H1 (cell line): Measurements from ENCODE around the gene OR6K2. TPM values are rescaled to one million over a fixed set of nuclear protein-coding genes. Genes with fewer than 3 reads are reported as not detected.
"Not testable (repeated sequence)": the region's sequence is repeated elsewhere in the genome, so short reads cannot be mapped to it uniquely, and the experiment has no call there.

Source experiments
- CTCF ChIA-PET: fragments of 300-600 bp; sonication (Branson Sonifier 250); formaldehyde crosslinking; loops from one replicate; lab custom pipeline; 2021; ENCODE audit not compliant: partially characterized antibody; lab: Charles Lee
- POLR2A ChIA-PET: fragments of 300-600 bp; sonication (Branson Sonifier 250); formaldehyde crosslinking; loops from one replicate; lab custom pipeline; 2021; ENCODE audit warnings: inconsistent platforms; ENCODE audit not compliant: partially characterized antibody; lab: Charles Lee
- DNase-seq, 2 experiments: peaks; one replicate each; pipeline versions ENCODE4 v3.0.0 to v3.0.0-alpha.2; 2010 to 2022; ENCODE audit warnings: low spot score in 2 of 2, low read depth in 1 of 2, mixed read lengths in 1 of 2
- FAIRE-seq: peaks from 2 replicates; lab custom pipeline; 2011; peaks lifted over from hg19 to GRCh38; lab: Jason Lieb, UNC
- H2AFZ ChIP-seq: 2 replicates; pipeline ENCODE4 v1.8.1; 2012; ENCODE audit warnings: low read length, inconsistent platforms
- H2AK5ac ChIP-seq: 2 replicates; pipeline ENCODE4 v1.6.1; 2013; ENCODE audit warnings: low read depth, low read length
- H2BK120ac ChIP-seq: replicated peaks from 2 replicates; pipeline ENCODE3; 2013; ENCODE audit warnings: low read depth, low read length, inconsistent platforms
- H2BK12ac ChIP-seq: 2 replicates; pipeline ENCODE4 v1.6.1; 2013; ENCODE audit warnings: low read depth, low read length
- H2BK15ac ChIP-seq: 2 replicates; pipeline ENCODE4 v1.6.1; 2013; ENCODE audit warnings: low read length
- H2BK20ac ChIP-seq: 2 replicates; pipeline ENCODE4 v1.6.1; 2013; ENCODE audit warnings: low read length
- H2BK5ac ChIP-seq: 2 replicates; pipeline ENCODE4 v1.6.1; 2013; ENCODE audit warnings: low read depth, low read length
- H3K14ac ChIP-seq: 2 replicates; pipeline ENCODE4 v1.6.1; 2013; ENCODE audit warnings: inconsistent platforms; ENCODE audit not compliant: insufficient read length
- H3K18ac ChIP-seq: 2 replicates; pipeline ENCODE4 v1.6.1; 2013; ENCODE audit warnings: low read length; ENCODE audit errors: extremely low read depth
- H3K23ac ChIP-seq: 2 replicates; pipeline ENCODE4 v1.6.1; 2013; ENCODE audit warnings: inconsistent platforms; ENCODE audit not compliant: insufficient read length
- H3K23me2 ChIP-seq: 2 replicates; pipeline ENCODE4 v1.6.1; 2013; ENCODE audit warnings: low read depth, low read length
- H3K27ac ChIP-seq: 2 replicates; pipeline ENCODE4 v1.6.1; 2011; ENCODE audit warnings: low read depth, low read length, inconsistent platforms
- H3K27me3 ChIP-seq, 4 experiments: replicated peaks in 1 of 4; 1 replicate in 1 of 4; 2 replicates in 3 of 4; pipeline versions ENCODE4 v1.6.1 to v1.8.1; 2011 to 2013; ENCODE audit warnings: low read length in 3 of 4, mild to moderate bottlenecking in 3 of 4, inconsistent platforms in 2 of 4, mixed read lengths in 2 of 4, moderate library complexity in 1 of 4; ENCODE audit not compliant: control insufficient read depth in 3 of 4, insufficient read depth in 3 of 4; ENCODE audit errors: extremely low read depth in 1 of 4
- H3K36me3 ChIP-seq, 4 experiments: 2 replicates each; pipeline versions ENCODE4 v1.6.1 to v1.8.1; 2011 to 2013; ENCODE audit warnings: mild to moderate bottlenecking in 4 of 4, low read length in 3 of 4, moderate library complexity in 2 of 4, control low read depth in 1 of 4, inconsistent platforms in 1 of 4; ENCODE audit not compliant: insufficient read depth in 4 of 4, control insufficient read depth in 2 of 4
- H3K4ac ChIP-seq: replicated peaks from 2 replicates; pipeline ENCODE3; 2013; ENCODE audit warnings: low read length, low read depth, mixed read lengths, inconsistent platforms; ENCODE audit not compliant: insufficient read length
- H3K4me1 ChIP-seq, 4 experiments: replicated peaks in 1 of 4; 1 replicate in 1 of 4; 2 replicates in 3 of 4; pipeline versions ENCODE4 v1.6.1 to v1.8.1; 2011 to 2013; ENCODE audit warnings: low read length in 3 of 4, inconsistent platforms in 2 of 4, mixed read lengths in 1 of 4; ENCODE audit not compliant: insufficient read depth in 4 of 4, control insufficient read depth in 3 of 4
- H3K4me2 ChIP-seq, 2 experiments: 2 replicates each; pipeline versions ENCODE4 v1.6.1 to v1.8.1; 2011 to 2013; ENCODE audit warnings: low read depth in 2 of 2, low read length in 2 of 2, control low read depth in 1 of 2, inconsistent platforms in 1 of 2, mild to moderate bottlenecking in 1 of 2; ENCODE audit not compliant: insufficient read depth in 1 of 2
- H3K4me3 ChIP-seq, 4 experiments: fragments of 200-600, 300-600 bp in 1 of 4; sonication (generic), shearing (Covaris generic), sonication (Bioruptor Twin) in 1 of 4; 2 replicates each; pipeline versions ENCODE4 v1.5.1 to v1.8.1; 2011 to 2016; ENCODE audit warnings: low read length in 4 of 4, low read depth in 3 of 4, control low read depth in 2 of 4, inconsistent platforms in 2 of 4, mild to moderate bottlenecking in 2 of 4, mixed read lengths in 1 of 4, moderate library complexity in 1 of 4; ENCODE audit not compliant: insufficient read depth in 2 of 4; ENCODE audit errors: extremely low read depth in 1 of 4
- H3K56ac ChIP-seq: replicated peaks from 2 replicates; pipeline ENCODE3; 2013; ENCODE audit warnings: low read depth, mild to moderate bottlenecking, mixed read lengths, low read length, inconsistent platforms; ENCODE audit not compliant: insufficient read length
- H3K79me1 ChIP-seq: 2 replicates; pipeline ENCODE4 v1.6.1; 2013; ENCODE audit warnings: low read depth, low read length, control low read depth
- H3K79me2 ChIP-seq, 2 experiments: 2 replicates each; pipeline versions ENCODE4 v1.6.1 to v1.8.1; 2012 to 2013; ENCODE audit warnings: low read length in 2 of 2, mild to moderate bottlenecking in 2 of 2, inconsistent platforms in 1 of 2; ENCODE audit not compliant: insufficient read depth in 2 of 2, control insufficient read depth in 1 of 2
- H3K9ac ChIP-seq, 4 experiments: replicated peaks in 1 of 4; 1 replicate in 1 of 4; 2 replicates in 3 of 4; pipeline versions ENCODE4 v1.6.1 to v1.8.1; 2011 to 2013; ENCODE audit warnings: low read depth in 3 of 4, low read length in 3 of 4, control low read depth in 2 of 4, mild to moderate bottlenecking in 2 of 4, moderate library complexity in 2 of 4, inconsistent platforms in 1 of 4; ENCODE audit errors: extremely low read depth in 1 of 4
- H3K9me3 ChIP-seq, 2 experiments: 2 replicates each; pipeline versions ENCODE4 v1.6.1 to v1.8.1; 2012 to 2013; ENCODE audit warnings: mild to moderate bottlenecking in 2 of 2, moderate library complexity in 2 of 2, control low read depth in 1 of 2, inconsistent platforms in 1 of 2, low read depth in 1 of 2, low read length in 1 of 2, mixed read lengths in 1 of 2; ENCODE audit not compliant: insufficient read depth in 2 of 2
- H4K20me1 ChIP-seq, 2 experiments: replicated peaks in 1 of 2; 2 replicates each; pipeline versions ENCODE3 to v1.8.1; 2011 to 2013; ENCODE audit warnings: inconsistent platforms in 2 of 2, low read length in 2 of 2, mild to moderate bottlenecking in 1 of 2; ENCODE audit not compliant: insufficient read depth in 2 of 2, control insufficient read depth in 1 of 2
- H4K5ac ChIP-seq: 2 replicates; pipeline ENCODE4 v1.6.1; 2013; ENCODE audit warnings: low read length, low read depth, mixed read lengths, inconsistent platforms; ENCODE audit not compliant: insufficient read length
- H4K8ac ChIP-seq: 2 replicates; pipeline ENCODE4 v1.8.0; 2013; ENCODE audit warnings: mild to moderate bottlenecking, moderate library complexity, low read length, inconsistent platforms; ENCODE audit not compliant: insufficient read depth; ENCODE audit errors: extremely low read depth
- H4K91ac ChIP-seq: replicated peaks from 2 replicates; pipeline ENCODE3; 2013; ENCODE audit warnings: low read length, mixed read lengths, inconsistent platforms; ENCODE audit not compliant: insufficient read length
- WGBS, 2 experiments: shearing (Covaris generic) in 1 of 2; methylation state at CpG; one replicate each; pipeline versions ENCODE4 v1.1.6 to v1.1.7; 2013 to 2015; ENCODE audit warnings: low lambda C conversion rate in 2 of 2, mixed read lengths in 2 of 2, inconsistent platforms in 1 of 2, low coverage in 1 of 2, missing lambda C conversion rate in 1 of 2; ENCODE audit not compliant: insufficient replicate concordance in 2 of 2, insufficient coverage in 1 of 2, insufficient read length in 1 of 2; ENCODE audit errors: extremely low coverage in 1 of 2, missing lambda C conversion rate in 1 of 2; 5-methylcytosine and 5-hydroxymethylcytosine counted together
- polyA plus RNA-seq, 7 experiments: library from polyadenylated mRNA; depleted of rRNA in 3 of 7; stranded (reverse) in 5 of 7; unstranded in 2 of 7; fragments of >200 nt in 5 of 7; fragments of 200-250 nt in 2 of 7; gene quantifications; 1 replicate in 5 of 7; 2 replicates in 1 of 7; 4 replicates in 1 of 7; pipeline versions ENCODE4 v1.2.1 to v1.2.3, GENCODE V29; 2011 to 2013; ENCODE audit warnings: missing spikeins in 2 of 7, mixed read lengths in 2 of 7
- total RNA-seq: library from RNA; stranded (reverse); fragmentation: NEBNext Ultra II Directional; extraction: Animal tissue kit (Norgen Biotek cat#: 25700); gene quantifications from 2 replicates; pipeline ENCODE4 v1.2.1, GENCODE V29; 2021

The OR6K2 gene
- total and polyA plus RNA-seq, 2 of the 8 experiments (the other 6 are each of a cell fraction or from before 2014, with no cell fraction given), result not detected

DNA sequence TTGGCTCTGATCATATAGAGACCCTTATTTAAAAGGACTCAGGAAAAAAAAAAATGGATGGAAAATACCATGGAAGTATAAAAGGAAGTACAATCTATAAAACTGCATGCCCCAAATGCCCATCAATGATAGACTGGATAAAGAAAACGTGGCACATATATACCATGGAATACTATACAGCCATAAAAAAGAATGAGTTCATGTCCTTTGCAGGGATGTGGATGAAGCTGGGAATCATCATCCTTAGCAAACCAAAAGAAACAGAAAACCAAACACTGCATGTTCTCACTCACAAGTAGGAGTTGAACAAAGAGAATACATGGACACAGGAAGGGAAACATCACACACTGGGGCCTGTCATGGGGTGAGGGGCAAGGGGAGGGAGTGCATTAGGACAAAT is 9.3 kb downstream of the OR6K2 start:
- H3K4ac ChIP-seq, H3K14ac ChIP-seq, H2BK20ac ChIP-seq, H3K27me3 ChIP-seq, H4K5ac ChIP-seq, H4K20me1 ChIP-seq, H4K8ac ChIP-seq, H3K9me3 ChIP-seq, H2BK5ac ChIP-seq, H3K23me2 ChIP-seq, H3K9ac ChIP-seq, H3K56ac ChIP-seq, H2BK120ac ChIP-seq, H3K18ac ChIP-seq, H2BK15ac ChIP-seq, H3K36me3 ChIP-seq, H2AK5ac ChIP-seq, H3K23ac ChIP-seq, H3K27ac ChIP-seq, FAIRE-seq, H2BK12ac ChIP-seq, H3K4me2 ChIP-seq, CTCF ChIA-PET, POLR2A ChIA-PET, DNase-seq, H4K91ac ChIP-seq, H3K79me1 ChIP-seq, H3K79me2 ChIP-seq, H3K4me1 ChIP-seq, H3K4me3 ChIP-seq, H2AFZ ChIP-seq: not testable (repeated sequence)
- 93% methylated on average over 1 of the region's 1 CpG; no CpG with 5 or more reads in 1 of the 2 experiments for WGBS, 2 experiments
